A673 (cell line): ENCODE measurements around the gene WNT11. TPM values are rescaled to one million over a fixed set of nuclear protein-coding genes. Genes with fewer than 3 reads are reported as not detected.

Experiments used
- BruUV-seq: library from RNA; stranded (reverse); fragments of 400-500 nt; replicated peaks from 2 replicates; lab custom pipeline; 2021; lab: Mats Ljungman, UMichigan
- CTCF ChIA-PET: fragments of 300-600 bp; sonication (Branson Sonifier 250); formaldehyde crosslinking; loops from one replicate; lab custom pipeline; 2022; ENCODE audit warnings: antibody characterized with exemption; lab: Charles Lee
- POLR2A ChIA-PET: fragments of 300-600 bp; sonication (Branson Sonifier 250); formaldehyde crosslinking; loops from one replicate; lab custom pipeline; 2022; ENCODE audit warnings: antibody characterized with exemption; ENCODE audit not compliant: low non-redundant PET; lab: Charles Lee
- DNase-seq: peaks from one replicate; pipeline ENCODE4 v3.0.0-alpha.2; 2015; ENCODE audit warnings: low spot score
- H3K27ac ChIP-seq: fragments of 200-600 bp; sonication (generic); 2 replicates; pipeline ENCODE4 v1.5.1; 2016; ENCODE audit warnings: mixed run types, low read depth, mild to moderate bottlenecking, mixed read lengths, antibody characterized with exemption, low read length; ENCODE audit not compliant: poor library complexity, severe bottlenecking
- H3K27me3 ChIP-seq: fragments of 200-600 bp; sonication (generic); replicated peaks from 2 replicates; pipeline ENCODE4 v1.6.1; 2017; ENCODE audit warnings: mixed run types, low read depth, mild to moderate bottlenecking, mixed read lengths, antibody characterized with exemption, low read length; ENCODE audit not compliant: insufficient read depth, poor library complexity
- H3K36me3 ChIP-seq: fragments of 200-600 bp; sonication (generic); 2 replicates; pipeline ENCODE4 v1.6.1; 2016; ENCODE audit warnings: mixed run types, mild to moderate bottlenecking, mixed read lengths, antibody characterized with exemption, low read length; ENCODE audit not compliant: insufficient read depth, poor library complexity, severe bottlenecking
- H3K4me1 ChIP-seq: fragments of 200-600 bp; sonication (generic); 2 replicates; pipeline ENCODE4 v1.6.1; 2017; ENCODE audit warnings: mixed run types, mild to moderate bottlenecking, mixed read lengths, antibody characterized with exemption, low read length; ENCODE audit not compliant: insufficient read depth, poor library complexity, severe bottlenecking
- H3K4me3 ChIP-seq: fragments of 200-600 bp; sonication (generic); 2 replicates; pipeline ENCODE4 v1.5.1; 2016; ENCODE audit warnings: low read depth, mixed run types, mild to moderate bottlenecking, mixed read lengths, low read length; ENCODE audit not compliant: poor library complexity, severe bottlenecking
- H3K9me3 ChIP-seq: fragments of 200-600 bp; sonication (generic); 2 replicates; pipeline ENCODE4 v1.6.1; 2016; ENCODE audit warnings: mixed run types, low read depth, mild to moderate bottlenecking, mixed read lengths, antibody characterized with exemption, low read length; ENCODE audit not compliant: poor library complexity, severe bottlenecking
- EZH2 ChIP-seq: fragments of 200-600 bp; sonication (generic); IDR thresholded peaks from 2 replicates; pipeline ENCODE4 v1.6.1; 2017; ENCODE audit warnings: borderline replicate concordance, low read depth, mild to moderate bottlenecking, mixed read lengths, antibody characterized with exemption, low read length; ENCODE audit not compliant: poor library complexity, severe bottlenecking
- intact Hi-C: fragments of 100-400 bp; cut with micrococcal nuclease; formaldehyde crosslinking; loops from one replicate; pipeline ENCODE4 v1.10.0; 2022; ENCODE audit not compliant: unreplicated experiment
- total RNA-seq: library from RNA; stranded (reverse); gene quantifications from 2 replicates; pipeline ENCODE4 v1.2.3, GENCODE V29; 2021
- TF ChIP-seq, protein P1 (sequence below): fragments of 300-800, 200-600 bp; sonication (generic); conservative IDR thresholded peaks from 2 replicates; pipeline ENCODE4 v1.5.1; 2017; ENCODE audit warnings: low read depth, mild to moderate bottlenecking, antibody characterized with exemption, low read length, moderate library complexity, mixed read lengths

WNT11 gene
- total RNA-seq, 1 experiment from 2014 or later = 1.2 TPM

GRCh38 chr11:76240666-76241065 lies 34.4 kb upstream of the WNT11 start:
- DNase-seq = no peak
- Histone ChIP-seq H3K9me3 (no peaks in the 10 kb centered on the region), H3K36me3 (no peaks in the 10 kb centered on the region), H3K27me3 (no peaks in the 10 kb centered on the region), H3K27ac (no peak overlapping the region), H3K4me1 (no peaks in the 10 kb centered on the region), H3K4me3 (no peak overlapping the region)
- BruUV-seq = no TSS peak
- intact Hi-C loops = no loop called here
- CTCF ChIA-PET = no interaction called here
- POLR2A ChIA-PET = no interaction called here
- TF ChIP-seq, protein P1, sequence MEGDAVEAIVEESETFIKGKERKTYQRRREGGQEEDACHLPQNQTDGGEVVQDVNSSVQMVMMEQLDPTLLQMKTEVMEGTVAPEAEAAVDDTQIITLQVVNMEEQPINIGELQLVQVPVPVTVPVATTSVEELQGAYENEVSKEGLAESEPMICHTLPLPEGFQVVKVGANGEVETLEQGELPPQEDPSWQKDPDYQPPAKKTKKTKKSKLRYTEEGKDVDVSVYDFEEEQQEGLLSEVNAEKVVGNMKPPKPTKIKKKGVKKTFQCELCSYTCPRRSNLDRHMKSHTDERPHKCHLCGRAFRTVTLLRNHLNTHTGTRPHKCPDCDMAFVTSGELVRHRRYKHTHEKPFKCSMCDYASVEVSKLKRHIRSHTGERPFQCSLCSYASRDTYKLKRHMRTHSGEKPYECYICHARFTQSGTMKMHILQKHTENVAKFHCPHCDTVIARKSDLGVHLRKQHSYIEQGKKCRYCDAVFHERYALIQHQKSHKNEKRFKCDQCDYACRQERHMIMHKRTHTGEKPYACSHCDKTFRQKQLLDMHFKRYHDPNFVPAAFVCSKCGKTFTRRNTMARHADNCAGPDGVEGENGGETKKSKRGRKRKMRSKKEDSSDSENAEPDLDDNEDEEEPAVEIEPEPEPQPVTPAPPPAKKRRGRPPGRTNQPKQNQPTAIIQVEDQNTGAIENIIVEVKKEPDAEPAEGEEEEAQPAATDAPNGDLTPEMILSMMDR = no peak
- no peak for TF ChIP-seq EZH2

DNA sequence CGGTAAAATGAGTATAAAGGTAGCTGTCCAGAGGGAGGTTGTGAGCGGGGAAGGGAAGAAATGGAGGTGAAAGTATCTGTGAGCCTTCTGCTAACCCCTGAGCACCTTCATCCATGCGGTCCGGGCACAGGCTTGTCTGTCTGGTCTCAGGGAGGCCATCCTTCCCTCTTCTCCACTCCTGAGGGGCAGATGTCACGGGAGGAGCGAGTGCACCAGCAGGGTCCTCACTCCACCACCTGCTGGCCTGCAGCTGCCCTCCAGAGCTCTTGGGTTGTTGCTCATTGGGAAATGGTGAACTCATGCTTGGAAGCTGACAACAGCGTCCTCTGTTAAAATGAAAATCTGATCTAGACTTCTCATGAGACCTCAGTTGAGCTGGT lies 33.8 kb upstream of the WNT11 start:
- Histone ChIP-seq H3K27ac (no peak overlapping the region), H3K36me3 (no peaks in the 10 kb centered on the region), H3K27me3 (no peaks in the 10 kb centered on the region), H3K9me3 (no peaks in the 10 kb centered on the region), H3K4me3 (no peak overlapping the region), H3K4me1 (no peaks in the 10 kb centered on the region)
- ChIA-PET CTCF (no interaction called here), POLR2A (no interaction called here)
- no TSS peak for BruUV-seq
- no peak for DNase-seq
- intact Hi-C loops = no loop called here
- TF ChIP-seq EZH2 = no peak

DNA sequence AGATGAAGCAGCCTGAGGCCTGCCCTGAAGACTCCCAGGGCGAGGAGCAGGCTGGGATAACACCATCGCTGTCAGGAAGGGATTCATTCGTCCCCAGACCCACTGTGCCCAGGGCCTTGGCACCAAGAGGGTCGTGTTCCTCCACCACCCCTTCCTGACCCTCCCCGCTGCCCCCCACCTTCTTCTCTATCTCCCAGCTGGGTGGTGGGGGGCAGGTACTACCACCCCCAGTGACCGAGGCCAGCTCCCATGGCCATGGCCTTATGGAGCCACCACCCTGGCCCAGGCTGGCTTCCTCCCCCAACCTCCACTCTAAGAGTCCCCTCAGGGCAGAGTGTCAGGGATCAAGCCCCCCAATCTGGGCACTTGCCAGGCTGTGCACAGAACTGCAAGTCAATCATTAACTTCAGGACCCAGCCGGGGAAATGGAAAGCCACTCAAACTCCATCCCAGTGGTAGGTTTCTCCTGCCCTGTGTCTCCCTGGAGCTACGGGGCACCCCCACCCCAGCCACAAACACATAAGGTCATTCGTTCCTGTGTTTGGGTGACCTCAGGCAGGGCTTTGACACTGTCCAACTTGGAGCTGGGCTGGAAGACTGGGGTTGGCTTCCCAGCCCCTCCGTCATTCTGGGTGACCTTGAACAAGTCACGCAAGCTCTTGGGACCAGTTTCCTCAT lies 33.3 kb upstream of the WNT11 start:
- POLR2A ChIA-PET = no interaction called here
- no peak for DNase-seq
- BruUV-seq = no TSS peak
- intact Hi-C loops = no loop called here
- TF ChIP-seq, protein P1 = no peak
- no peak for TF ChIP-seq EZH2
- Histone ChIP-seq H3K27ac (no peak overlapping the region), H3K36me3 (no peaks in the 10 kb centered on the region), H3K4me3 (no peak overlapping the region), H3K9me3 (no peaks in the 10 kb centered on the region), H3K4me1 (peaks cover 1% of the 10 kb centered on the region), H3K27me3 (no peaks in the 10 kb centered on the region)
- CTCF ChIA-PET = no interaction called here

DNA sequence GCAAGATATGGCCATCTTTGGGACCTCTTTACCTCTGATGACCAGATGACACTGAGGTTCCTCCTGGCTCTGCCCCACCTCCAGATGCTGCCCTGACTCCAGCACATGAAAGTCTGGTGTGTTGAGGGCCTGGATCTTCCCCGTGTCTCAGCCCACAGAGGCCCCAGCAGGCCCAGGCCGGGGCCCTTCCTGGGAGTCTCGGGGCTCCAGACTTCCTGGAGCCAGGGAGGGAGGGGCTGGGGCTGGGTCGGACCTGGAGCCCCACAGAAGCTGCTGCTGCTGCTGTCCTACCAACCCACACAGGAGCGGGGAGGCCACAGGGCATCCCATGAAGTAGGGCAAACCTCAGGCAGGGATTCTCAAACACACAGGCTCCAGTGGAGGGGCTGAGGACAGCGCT lies 32.2 kb upstream of the WNT11 start:
- H3K36me3 ChIP-seq = no peaks in the 10 kb centered on the region
- DNase-seq = no peak
- TF ChIP-seq, protein P1 = no peak
- no peak for TF ChIP-seq EZH2
- ChIA-PET CTCF (no interaction called here), POLR2A (no interaction called here)
- no peaks in the 10 kb centered on the region for H3K27me3 ChIP-seq
- peaks cover 8% of the 10 kb centered on the region for H3K4me1 ChIP-seq
- no peak overlapping the region for H3K4me3 ChIP-seq
- no peaks in the 10 kb centered on the region for H3K9me3 ChIP-seq
- intact Hi-C loops = no loop called here
- H3K27ac ChIP-seq = no peak overlapping the region
- no TSS peak for BruUV-seq
